ENCODE data around the gene TTLL12. TPM values are rescaled to one million over a fixed set of nuclear protein-coding genes. Genes with fewer than 3 reads are reported as not detected.
"Not testable (repeated sequence)": the region's sequence is repeated elsewhere in the genome, so short reads cannot be mapped to it uniquely, and the experiment has no call there.

Gene TTLL12
- total RNA-seq, 4 donors from 2014 or later, result 109 to 211 (median 122) TPM

- TF ChIP-seq CTCF (IDR thresholded peaks at IDR 0.05) (no peak), POLR2A (IDR thresholded peaks at IDR 0.05) (peak in 2 of 4 donors; percentile 30 to 82)
- peak within 1 kb of the TSS; percentile 71 to 97 (median 84) for H3K4me3 ChIP-seq
- intact Hi-C loops (cut with DNase I), result no loop called here
Measured at GRCh38 chr22:43151251-43152002, 35.5 kb downstream of the TTLL12 start, which contains the start of gene TSPO. Gene TSPO (plus strand): TSS chr22:43151559. CDS start chr22:43159239, 7,680 bp downstream.

GRCh38 chr22:43150731-43151206 lies 36.2 kb downstream of the TTLL12 start:
- peak overlapping the region; percentile 71 to 97 (median 84) for H3K4me3 ChIP-seq
- peaks cover 28 to 86% (median 37%) of the 10 kb centered on the region in 3 donors for H3K4me1 ChIP-seq
- intact Hi-C loops (cut with DNase I), result no loop called here
- peak overlapping the region; percentile 93 to 98 (median 95) for H3K27ac ChIP-seq
- TF ChIP-seq CTCF (IDR thresholded peaks at IDR 0.05) (no peak), POLR2A (IDR thresholded peaks at IDR 0.05) (no peak)
- H3K36me3 ChIP-seq, result peaks cover 0 to 11% (median 0%) of the 10 kb centered on the region in 3 donors
- no peak for DNase-seq
- WGBS, 2 donors, result 11 to 69% methylated on average over 1 to 10 of the region's 15 CpGs
- no peaks in the 10 kb centered on the region for H3K9me3 ChIP-seq
- H3K27me3 ChIP-seq, result no peaks in the 10 kb centered on the region

More at GRCh38 chr22:43151251-43152002, 35.5 kb downstream of the TTLL12 start, which contains the start of gene TSPO:
- Histone ChIP-seq H3K4me1 (peaks cover 28 to 86% (median 44%) of the 10 kb centered on the region in 3 donors), H3K27me3 (no peaks in the 10 kb centered on the region), H3K36me3 (peaks cover 0 to 17% (median 0%) of the 10 kb centered on the region in 3 donors), H3K9me3 (no peaks in the 10 kb centered on the region), H3K27ac (peak within 1 kb of the TSS; percentile 93 to 98 (median 95))
- WGBS, 2 donors, result 0% methylated on average over 1 of the region's 75 CpGs; no CpG with 5 or more reads in 1 of the 2 donors
- DNase-seq, result no peak

GRCh38 chr22:43148581-43148980 lies 38.4 kb downstream of the TTLL12 start:
- Histone ChIP-seq H3K4me3 (no peak overlapping the region), H3K27me3 (no peaks in the 10 kb centered on the region), H3K36me3 (no peaks in the 10 kb centered on the region), H3K27ac (peak overlapping the region; percentile 58 to 78 (median 70)), H3K4me1 (peaks cover 18 to 86% (median 32%) of the 10 kb centered on the region in 3 donors), H3K9me3 (no peaks in the 10 kb centered on the region)
- 0 to 40% methylated on average over 1 of the region's 6 CpGs for WGBS, 2 donors
- no peak for DNase-seq
- intact Hi-C loops (cut with DNase I), result no loop called here
- TF ChIP-seq POLR2A (IDR thresholded peaks at IDR 0.05), result no peak

GRCh38 chr22:43147821-43148220 lies 39.1 kb downstream of the TTLL12 start:
- Histone ChIP-seq H3K27me3 (no peaks in the 10 kb centered on the region), H3K36me3 (no peaks in the 10 kb centered on the region), H3K9me3 (no peaks in the 10 kb centered on the region), H3K4me1 (peaks cover 16 to 85% (median 32%) of the 10 kb centered on the region in 3 donors), H3K27ac (peak overlapping the region in 2 of 4 donors; percentile 75 to 78), H3K4me3 (no peak overlapping the region)
- 57 to 69% methylated on average over 8 of the region's 8 CpGs for WGBS, 2 donors
- no peak for DNase-seq
- intact Hi-C loops (cut with DNase I), result no loop called here
- no peak for TF ChIP-seq CTCF (IDR thresholded peaks at IDR 0.05)
- TF ChIP-seq POLR2A (IDR thresholded peaks at IDR 0.05), result no peak

- intact Hi-C loops (cut with DNase I); H3K9me3 ChIP-seq; H3K36me3 ChIP-seq; H3K4me3 ChIP-seq; DNase-seq; H3K27me3 ChIP-seq: not testable (repeated sequence)
- H3K4me1 ChIP-seq, result peaks cover 28 to 86% (median 34%) of the 10 kb centered on the region in 3 donors
- 78 to 83% methylated on average over 15 of the region's 15 CpGs for WGBS, 2 donors
- peak overlapping the region in 1 of 4 donors; percentile 6 for H3K27ac ChIP-seq
Measured at GRCh38 chr22:43146332-43146731, 40.6 kb downstream of the TTLL12 start.

- Histone ChIP-seq H3K4me1 (peaks cover 23 to 83% (median 27%) of the 10 kb centered on the region in 3 donors), H3K27ac (peak overlapping the region in 3 of 4 donors; percentile 70 to 87 (median 75)), H3K36me3 (peaks cover 0 to 12% (median 6%) of the 10 kb centered on the region in 3 donors)
- H3K9me3 ChIP-seq; H3K4me3 ChIP-seq; DNase-seq; intact Hi-C loops (cut with DNase I); H3K27me3 ChIP-seq: not testable (repeated sequence)
- 77 to 85% methylated on average over 8 of the region's 8 CpGs for WGBS, 2 donors
Measured at GRCh38 chr22:43145371-43145770, 41.6 kb downstream of the TTLL12 start.

Measured in esophagus squamous epithelium (tissue), 5 donors.